GM23338 (cell line): ENCODE data around the gene ASTN1. TPM values are rescaled to one million over a fixed set of nuclear protein-coding genes. Genes with fewer than 3 reads are reported as not detected.

ENCODE experiments used
- ATAC-seq: fragments of 200-7000 bp; cut with Tn5 transposase; 3 replicates; pipeline ENCODE4 v1.9.1; 2020
- DNase-seq: peaks from one replicate; pipeline ENCODE4 v3.0.0-alpha.2; 2015; ENCODE audit warnings: low spot score
- H2AFZ ChIP-seq: fragments of 200-600 bp; sonication (generic); 2 replicates; pipeline ENCODE4 v1.8.0; 2016; ENCODE audit warnings: antibody characterized with exemption, mild to moderate bottlenecking, moderate library complexity
- H3F3A ChIP-seq: fragments of 200-600 bp; sonication (generic); replicated peaks from 2 replicates; pipeline ENCODE4 v1.8.0; 2017; ENCODE audit warnings: antibody characterized with exemption, mixed run types, low read depth
- H3K27ac ChIP-seq: fragments of 200-600 bp; sonication (generic); 2 replicates; pipeline ENCODE4 v1.6.1; 2016; ENCODE audit warnings: low read depth
- H3K27me3 ChIP-seq: fragments of 200-600 bp; sonication (generic); 2 replicates; pipeline ENCODE4 v1.8.0; 2016; ENCODE audit warnings: mild to moderate bottlenecking, mixed run types, moderate library complexity; ENCODE audit not compliant: insufficient read depth
- H3K36me3 ChIP-seq: fragments of 200-600 bp; sonication (generic); 2 replicates; pipeline ENCODE4 v1.8.0; 2016; ENCODE audit warnings: mild to moderate bottlenecking; ENCODE audit not compliant: insufficient read depth
- H3K4me1 ChIP-seq: fragments of 200-600 bp; sonication (generic); 2 replicates; pipeline ENCODE4 v1.8.0; 2016; ENCODE audit warnings: mild to moderate bottlenecking, moderate library complexity; ENCODE audit not compliant: insufficient read depth
- H3K4me2 ChIP-seq: fragments of 200-600 bp; sonication (generic); 2 replicates; pipeline ENCODE4 v1.7.1; 2017; ENCODE audit warnings: mixed run types
- H3K4me3 ChIP-seq: fragments of 200-600 bp; sonication (generic); 2 replicates; pipeline ENCODE4 v1.6.1; 2016; ENCODE audit warnings: mixed run types
- H3K79me2 ChIP-seq: fragments of 200-600 bp; sonication (generic); replicated peaks from 2 replicates; pipeline ENCODE4 v1.8.0; 2017; ENCODE audit warnings: mild to moderate bottlenecking; ENCODE audit not compliant: insufficient read depth
- H3K9me2 ChIP-seq: fragments of 200-600 bp; sonication (generic); 2 replicates; pipeline ENCODE4 v1.8.0; 2017; ENCODE audit not compliant: insufficient read depth
- H4K20me1 ChIP-seq: fragments of 200-600 bp; sonication (generic); replicated peaks from 2 replicates; pipeline ENCODE4 v1.8.0; 2017; ENCODE audit warnings: mild to moderate bottlenecking; ENCODE audit not compliant: insufficient read depth
- H3K27ac Mint-ChIP-seq: 2 replicates; pipeline ENCODE4 v1.8.0; 2020; ENCODE audit warnings: inconsistent platforms, mild to moderate bottlenecking, moderate library complexity, mixed read lengths
- H3K27me3 Mint-ChIP-seq: 3 replicates; pipeline ENCODE4 v1.8.0; 2022; ENCODE audit warnings: low read depth, mild to moderate bottlenecking, moderate library complexity, mixed read lengths, inconsistent platforms; ENCODE audit not compliant: insufficient read depth, poor library complexity
- H3K36me3 Mint-ChIP-seq: 3 replicates; pipeline ENCODE4 v1.8.0; 2021; ENCODE audit warnings: low read depth, mild to moderate bottlenecking, inconsistent platforms, moderate library complexity, mixed read lengths
- H3K4me1 Mint-ChIP-seq: 3 replicates; pipeline ENCODE4 v1.8.0; 2020; ENCODE audit warnings: mild to moderate bottlenecking, inconsistent platforms, mixed read lengths
- H3K4me3 Mint-ChIP-seq: 3 replicates; pipeline ENCODE4 v1.8.0; 2021; ENCODE audit warnings: moderate library complexity, mild to moderate bottlenecking, inconsistent platforms, mixed read lengths
- H3K9me3 Mint-ChIP-seq: 3 replicates; pipeline ENCODE4 v1.8.0; 2020; ENCODE audit warnings: moderate library complexity, mild to moderate bottlenecking, inconsistent platforms, mixed read lengths
- POLR2AphosphoS5 ChIP-seq: IDR thresholded peaks from 2 replicates; pipeline ENCODE4 v1.6.1; 2016; ENCODE audit warnings: antibody characterized with exemption, low read depth
- ZNF114 ChIP-seq: fragments of 250-450 bp; sonication (Bioruptor Pico); IDR thresholded peaks from 2 replicates; pipeline ENCODE4 v1.5.0; 2020; ENCODE audit warnings: mild to moderate bottlenecking, moderate library complexity
- ZNF331 ChIP-seq: fragments of 250-450 bp; sonication (Bioruptor Pico); IDR thresholded peaks from 2 replicates; pipeline ENCODE4 v1.5.0; 2020; ENCODE audit warnings: low read depth, mild to moderate bottlenecking, moderate library complexity
- polyA plus RNA-seq: library from polyadenylated mRNA; unstranded; fragments of >200 nt; fragmentation: Nextera tagmentation; extraction: Ambion mirVana; gene quantifications from 2 replicates; pipeline ENCODE4 v1.2.1, GENCODE V29; 2016
- total RNA-seq: library from RNA; depleted of rRNA; stranded (reverse); fragments of >200 nt; shearing (Covaris generic); gene quantifications from 2 replicates; pipeline ENCODE4 v1.2.3, GENCODE V29; 2014
- TF ChIP-seq, protein P1 (sequence below): IDR thresholded peaks from one replicate; pipeline ENCODE4 v1.6.1; 2018; ENCODE audit warnings: antibody characterized with exemption; ENCODE audit not compliant: unreplicated experiment
- TF ChIP-seq, protein P2 (sequence below): IDR thresholded peaks from 2 replicates; pipeline ENCODE4 v1.6.1; 2016; ENCODE audit warnings: antibody characterized with exemption
- TF ChIP-seq, protein P3 (sequence below): fragments of 250-450 bp; sonication (Bioruptor Pico); IDR thresholded peaks from 2 replicates; pipeline ENCODE4 v1.5.0; 2020; ENCODE audit warnings: mild to moderate bottlenecking, moderate library complexity

Gene ASTN1
- total and polyA plus RNA-seq, 2 experiments from 2014 or later, result 2.0 to 5.2 TPM

DNA sequence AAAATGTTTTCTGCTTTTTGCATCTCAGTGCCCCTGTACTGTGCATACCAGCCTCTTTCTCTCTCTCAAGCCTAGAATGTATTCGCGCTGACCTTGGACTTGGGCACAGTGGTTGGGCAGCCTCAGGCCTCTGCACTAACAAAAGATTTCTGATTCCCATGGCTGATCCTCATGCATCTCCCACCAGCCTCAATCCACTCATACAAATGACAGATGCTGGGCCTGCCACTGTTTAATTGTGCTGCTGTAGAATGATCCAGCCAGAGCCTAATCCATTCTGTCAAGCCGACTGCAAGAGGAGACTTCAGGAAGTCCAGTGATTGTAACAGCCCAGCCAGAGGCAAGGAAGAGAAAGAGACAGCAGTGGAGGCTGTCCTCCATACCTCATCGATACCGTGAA lies 180.8 kb downstream of the ASTN1 start (continued):
- TF ChIP-seq, protein P1, sequence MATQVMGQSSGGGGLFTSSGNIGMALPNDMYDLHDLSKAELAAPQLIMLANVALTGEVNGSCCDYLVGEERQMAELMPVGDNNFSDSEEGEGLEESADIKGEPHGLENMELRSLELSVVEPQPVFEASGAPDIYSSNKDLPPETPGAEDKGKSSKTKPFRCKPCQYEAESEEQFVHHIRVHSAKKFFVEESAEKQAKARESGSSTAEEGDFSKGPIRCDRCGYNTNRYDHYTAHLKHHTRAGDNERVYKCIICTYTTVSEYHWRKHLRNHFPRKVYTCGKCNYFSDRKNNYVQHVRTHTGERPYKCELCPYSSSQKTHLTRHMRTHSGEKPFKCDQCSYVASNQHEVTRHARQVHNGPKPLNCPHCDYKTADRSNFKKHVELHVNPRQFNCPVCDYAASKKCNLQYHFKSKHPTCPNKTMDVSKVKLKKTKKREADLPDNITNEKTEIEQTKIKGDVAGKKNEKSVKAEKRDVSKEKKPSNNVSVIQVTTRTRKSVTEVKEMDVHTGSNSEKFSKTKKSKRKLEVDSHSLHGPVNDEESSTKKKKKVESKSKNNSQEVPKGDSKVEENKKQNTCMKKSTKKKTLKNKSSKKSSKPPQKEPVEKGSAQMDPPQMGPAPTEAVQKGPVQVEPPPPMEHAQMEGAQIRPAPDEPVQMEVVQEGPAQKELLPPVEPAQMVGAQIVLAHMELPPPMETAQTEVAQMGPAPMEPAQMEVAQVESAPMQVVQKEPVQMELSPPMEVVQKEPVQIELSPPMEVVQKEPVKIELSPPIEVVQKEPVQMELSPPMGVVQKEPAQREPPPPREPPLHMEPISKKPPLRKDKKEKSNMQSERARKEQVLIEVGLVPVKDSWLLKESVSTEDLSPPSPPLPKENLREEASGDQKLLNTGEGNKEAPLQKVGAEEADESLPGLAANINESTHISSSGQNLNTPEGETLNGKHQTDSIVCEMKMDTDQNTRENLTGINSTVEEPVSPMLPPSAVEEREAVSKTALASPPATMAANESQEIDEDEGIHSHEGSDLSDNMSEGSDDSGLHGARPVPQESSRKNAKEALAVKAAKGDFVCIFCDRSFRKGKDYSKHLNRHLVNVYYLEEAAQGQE, result no peak

DNA sequence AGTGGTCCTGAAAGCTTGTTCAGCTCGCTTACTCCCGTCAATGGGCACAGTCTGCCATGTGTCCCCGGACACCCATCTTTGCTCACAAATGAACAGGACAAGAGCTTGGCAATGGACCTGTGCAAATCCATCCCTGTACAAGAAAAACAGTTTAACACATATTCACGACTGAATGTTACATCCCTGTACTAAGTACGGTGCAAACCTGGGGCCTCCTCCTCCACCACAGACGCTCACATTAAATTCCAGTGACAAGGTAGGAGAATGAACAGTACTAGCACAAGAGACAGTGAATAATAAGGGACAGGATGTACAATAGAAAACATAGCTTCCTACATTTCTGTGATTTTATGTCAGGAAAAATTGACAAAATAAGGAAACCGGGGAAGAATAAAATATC lies 187.7 kb downstream of the ASTN1 start:
- no peaks in the 10 kb centered on the region for H3K36me3 Mint-ChIP-seq
- no peaks in the 10 kb centered on the region for H3K79me2 ChIP-seq
- H3K4me3 ChIP-seq, result no peak overlapping the region
- no peaks in the 10 kb centered on the region for H3F3A ChIP-seq
- no peak overlapping the region for H3K27ac ChIP-seq
- H3K27me3 ChIP-seq, result no peaks in the 10 kb centered on the region
- H3K27ac Mint-ChIP-seq, result no peak overlapping the region
- no peaks in the 10 kb centered on the region for H3K4me1 Mint-ChIP-seq
- H3K4me3 Mint-ChIP-seq, result no peak overlapping the region
- H3K9me3 Mint-ChIP-seq, result no peaks in the 10 kb centered on the region
- ATAC-seq (no peak), DNase-seq (no peak)
- H3K9me2 ChIP-seq, result no peaks in the 10 kb centered on the region
- H2AFZ ChIP-seq, result no peak overlapping the region
- TF ChIP-seq ZNF114 (CRISPR knock-in tag) (no peak), ZNF331 (no peak), POLR2AphosphoS5 (no peak)
- TF ChIP-seq, protein P2, sequence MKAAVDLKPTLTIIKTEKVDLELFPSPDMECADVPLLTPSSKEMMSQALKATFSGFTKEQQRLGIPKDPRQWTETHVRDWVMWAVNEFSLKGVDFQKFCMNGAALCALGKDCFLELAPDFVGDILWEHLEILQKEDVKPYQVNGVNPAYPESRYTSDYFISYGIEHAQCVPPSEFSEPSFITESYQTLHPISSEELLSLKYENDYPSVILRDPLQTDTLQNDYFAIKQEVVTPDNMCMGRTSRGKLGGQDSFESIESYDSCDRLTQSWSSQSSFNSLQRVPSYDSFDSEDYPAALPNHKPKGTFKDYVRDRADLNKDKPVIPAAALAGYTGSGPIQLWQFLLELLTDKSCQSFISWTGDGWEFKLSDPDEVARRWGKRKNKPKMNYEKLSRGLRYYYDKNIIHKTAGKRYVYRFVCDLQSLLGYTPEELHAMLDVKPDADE, result no peak
- TF ChIP-seq, protein P3, sequence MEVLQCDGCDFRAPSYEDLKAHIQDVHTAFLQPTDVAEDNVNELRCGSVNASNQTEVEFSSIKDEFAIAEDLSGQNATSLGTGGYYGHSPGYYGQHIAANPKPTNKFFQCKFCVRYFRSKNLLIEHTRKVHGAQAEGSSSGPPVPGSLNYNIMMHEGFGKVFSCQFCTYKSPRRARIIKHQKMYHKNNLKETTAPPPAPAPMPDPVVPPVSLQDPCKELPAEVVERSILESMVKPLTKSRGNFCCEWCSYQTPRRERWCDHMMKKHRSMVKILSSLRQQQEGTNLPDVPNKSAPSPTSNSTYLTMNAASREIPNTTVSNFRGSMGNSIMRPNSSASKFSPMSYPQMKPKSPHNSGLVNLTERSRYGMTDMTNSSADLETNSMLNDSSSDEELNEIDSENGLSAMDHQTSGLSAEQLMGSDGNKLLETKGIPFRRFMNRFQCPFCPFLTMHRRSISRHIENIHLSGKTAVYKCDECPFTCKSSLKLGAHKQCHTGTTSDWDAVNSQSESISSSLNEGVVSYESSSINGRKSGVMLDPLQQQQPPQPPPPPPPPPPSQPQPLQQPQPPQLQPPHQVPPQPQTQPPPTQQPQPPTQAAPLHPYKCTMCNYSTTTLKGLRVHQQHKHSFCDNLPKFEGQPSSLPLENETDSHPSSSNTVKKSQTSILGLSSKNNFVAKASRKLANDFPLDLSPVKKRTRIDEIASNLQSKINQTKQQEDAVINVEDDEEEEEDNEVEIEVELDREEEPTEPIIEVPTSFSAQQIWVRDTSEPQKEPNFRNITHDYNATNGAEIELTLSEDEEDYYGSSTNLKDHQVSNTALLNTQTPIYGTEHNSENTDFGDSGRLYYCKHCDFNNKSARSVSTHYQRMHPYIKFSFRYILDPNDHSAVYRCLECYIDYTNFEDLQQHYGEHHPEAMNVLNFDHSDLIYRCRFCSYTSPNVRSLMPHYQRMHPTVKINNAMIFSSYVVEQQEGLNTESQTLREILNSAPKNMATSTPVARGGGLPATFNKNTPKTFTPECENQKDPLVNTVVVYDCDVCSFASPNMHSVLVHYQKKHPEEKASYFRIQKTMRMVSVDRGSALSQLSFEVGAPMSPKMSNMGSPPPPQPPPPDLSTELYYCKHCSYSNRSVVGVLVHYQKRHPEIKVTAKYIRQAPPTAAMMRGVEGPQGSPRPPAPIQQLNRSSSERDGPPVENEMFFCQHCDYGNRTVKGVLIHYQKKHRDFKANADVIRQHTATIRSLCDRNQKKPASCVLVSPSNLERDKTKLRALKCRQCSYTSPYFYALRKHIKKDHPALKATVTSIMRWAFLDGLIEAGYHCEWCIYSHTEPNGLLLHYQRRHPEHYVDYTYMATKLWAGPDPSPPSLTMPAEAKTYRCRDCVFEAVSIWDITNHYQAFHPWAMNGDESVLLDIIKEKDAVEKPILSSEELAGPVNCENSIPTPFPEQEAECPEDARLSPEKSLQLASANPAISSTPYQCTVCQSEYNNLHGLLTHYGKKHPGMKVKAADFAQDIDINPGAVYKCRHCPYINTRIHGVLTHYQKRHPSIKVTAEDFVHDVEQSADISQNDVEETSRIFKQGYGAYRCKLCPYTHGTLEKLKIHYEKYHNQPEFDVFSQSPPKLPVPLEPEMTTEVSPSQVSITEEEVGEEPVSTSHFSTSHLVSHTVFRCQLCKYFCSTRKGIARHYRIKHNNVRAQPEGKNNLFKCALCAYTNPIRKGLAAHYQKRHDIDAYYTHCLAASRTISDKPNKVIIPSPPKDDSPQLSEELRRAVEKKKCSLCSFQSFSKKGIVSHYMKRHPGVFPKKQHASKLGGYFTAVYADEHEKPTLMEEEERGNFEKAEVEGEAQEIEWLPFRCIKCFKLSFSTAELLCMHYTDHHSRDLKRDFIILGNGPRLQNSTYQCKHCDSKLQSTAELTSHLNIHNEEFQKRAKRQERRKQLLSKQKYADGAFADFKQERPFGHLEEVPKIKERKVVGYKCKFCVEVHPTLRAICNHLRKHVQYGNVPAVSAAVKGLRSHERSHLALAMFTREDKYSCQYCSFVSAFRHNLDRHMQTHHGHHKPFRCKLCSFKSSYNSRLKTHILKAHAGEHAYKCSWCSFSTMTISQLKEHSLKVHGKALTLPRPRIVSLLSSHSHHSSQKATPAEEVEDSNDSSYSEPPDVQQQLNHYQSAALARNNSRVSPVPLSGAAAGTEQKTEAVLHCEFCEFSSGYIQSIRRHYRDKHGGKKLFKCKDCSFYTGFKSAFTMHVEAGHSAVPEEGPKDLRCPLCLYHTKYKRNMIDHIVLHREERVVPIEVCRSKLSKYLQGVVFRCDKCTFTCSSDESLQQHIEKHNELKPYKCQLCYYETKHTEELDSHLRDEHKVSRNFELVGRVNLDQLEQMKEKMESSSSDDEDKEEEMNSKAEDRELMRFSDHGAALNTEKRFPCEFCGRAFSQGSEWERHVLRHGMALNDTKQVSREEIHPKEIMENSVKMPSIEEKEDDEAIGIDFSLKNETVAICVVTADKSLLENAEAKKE, result no peak
- H3K4me2 ChIP-seq, result no peak overlapping the region
- H3K4me1 ChIP-seq, result no peaks in the 10 kb centered on the region; the same call in 1 of the 2 replicates
- H3K27me3 Mint-ChIP-seq, result no peaks in the 10 kb centered on the region
- no peaks in the 10 kb centered on the region for H4K20me1 ChIP-seq
- no peaks in the 10 kb centered on the region for H3K36me3 ChIP-seq
